Fibroblast of villous mesenchyme (primary cell): Measurements from ENCODE around the gene HHAT. TPM values are rescaled to one million over a fixed set of nuclear protein-coding genes. Genes with fewer than 3 reads are reported as not detected.

ENCODE experiments used
- DNase-seq: peaks from one replicate; pipeline ENCODE4 v3.0.0-alpha.2; 2010; ENCODE audit warnings: low read depth
- H3K4me3 ChIP-seq: 2 replicates; pipeline ENCODE4 v1.5.1; 2011; ENCODE audit warnings: low read depth, mild to moderate bottlenecking, low read length
- CTCF ChIP-seq: IDR thresholded peaks from 2 replicates; pipeline ENCODE4 v1.5.1; 2012; ENCODE audit warnings: low read depth, mild to moderate bottlenecking, low read length; ENCODE audit not compliant: insufficient read depth
- total RNA-seq: library from RNA; depleted of rRNA; stranded (reverse); fragments of >200 nt; gene quantifications from 2 replicates; pipeline ENCODE4 v1.2.3, GENCODE V29; 2012

HHAT gene
- total RNA-seq, 1 donor: 15.1 TPM

DNA sequence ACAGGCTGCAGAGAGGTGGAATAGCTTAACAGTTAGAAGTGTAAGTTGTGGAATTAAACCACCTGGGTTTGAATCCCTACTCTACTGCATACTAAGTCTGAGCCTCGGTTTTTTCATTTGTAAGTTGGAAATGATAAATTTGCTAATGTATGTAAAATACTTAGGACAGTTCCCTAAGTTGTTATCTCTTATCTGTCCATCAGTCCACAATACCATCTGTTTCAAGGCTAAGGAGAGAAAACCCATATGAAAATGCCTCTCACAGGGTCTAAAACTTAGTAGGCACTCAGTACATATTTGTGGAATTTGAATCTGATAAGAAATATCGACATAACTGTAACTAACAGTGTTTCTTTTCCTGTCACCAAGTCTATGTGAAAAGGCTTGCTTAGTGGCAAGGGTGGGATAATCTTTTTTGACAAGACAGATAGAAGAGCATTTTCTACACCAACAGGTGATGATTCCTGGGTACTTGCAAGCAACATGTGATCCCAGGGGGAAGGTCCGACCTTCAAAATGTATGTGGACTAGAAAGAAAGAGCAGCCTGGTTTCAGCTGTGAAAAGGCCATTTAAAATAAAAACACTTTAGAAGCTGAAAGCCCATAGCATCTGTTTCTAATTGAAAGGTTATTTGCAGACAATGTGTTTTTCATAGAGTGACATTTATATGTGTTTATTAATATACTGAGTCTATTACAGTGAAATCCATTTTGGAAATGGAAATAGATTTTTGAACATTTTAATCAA lies 202.9 kb downstream of the HHAT start:
- no peak for TF ChIP-seq CTCF
- DNase-seq: no peak

GRCh38 chr1:210532223-210532598 lies 203.5 kb downstream of the HHAT start:
- no peak for DNase-seq
- TF ChIP-seq CTCF: no peak
- H3K4me3 ChIP-seq: no peak overlapping the region

More for the DNA sequence above, 202.9 kb downstream of the HHAT start:
- H3K4me3 ChIP-seq: no peak overlapping the region

GRCh38 chr1:210535761-210536160 lies 207.1 kb downstream of the HHAT start:
- no peak for TF ChIP-seq CTCF
- DNase-seq: no peak

DNA sequence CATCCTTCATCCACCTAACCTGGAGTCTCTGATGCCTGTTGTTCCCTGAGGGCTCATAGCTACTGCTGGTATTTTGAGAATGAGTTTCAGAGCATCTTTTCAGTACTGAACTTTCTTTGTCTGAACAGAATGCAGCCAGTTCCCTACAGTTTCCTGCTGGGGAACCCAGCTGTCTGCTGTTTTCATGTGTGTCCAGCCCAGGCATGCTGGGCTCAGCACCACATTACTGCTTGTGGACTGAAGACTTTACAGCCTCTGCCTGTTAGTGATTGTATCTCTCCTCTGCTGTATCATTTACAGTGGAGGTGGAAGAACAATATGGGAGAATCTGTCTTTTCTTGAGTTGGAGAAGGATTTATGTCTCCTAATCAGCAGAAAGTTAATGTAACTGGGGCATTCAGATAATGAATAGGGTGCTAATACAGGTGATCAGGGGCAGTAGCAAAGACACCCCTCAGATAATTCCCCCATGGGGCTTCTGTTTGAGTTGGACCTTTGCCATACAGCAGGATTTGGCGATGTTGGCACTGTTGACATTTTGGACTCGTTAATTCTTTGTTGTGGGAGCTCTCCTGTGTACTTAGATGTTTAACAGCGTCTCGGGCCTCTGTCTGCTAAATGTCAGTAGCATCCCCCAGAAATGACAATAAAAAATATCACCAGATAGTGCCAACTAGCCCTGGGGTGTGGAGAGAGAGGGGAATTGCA lies 207.7 kb downstream of the HHAT start:
- DNase-seq: no peak
- no peak overlapping the region for H3K4me3 ChIP-seq
- no peak for TF ChIP-seq CTCF

More at GRCh38 chr1:210535761-210536160, 207.1 kb downstream of the HHAT start:
- no peak overlapping the region for H3K4me3 ChIP-seq

- no peak for TF ChIP-seq CTCF
- no peak overlapping the region for H3K4me3 ChIP-seq
- no peak for DNase-seq
These were observed 211.6 kb downstream of the HHAT start for GRCh38 chr1:210540288-210540687.

DNA sequence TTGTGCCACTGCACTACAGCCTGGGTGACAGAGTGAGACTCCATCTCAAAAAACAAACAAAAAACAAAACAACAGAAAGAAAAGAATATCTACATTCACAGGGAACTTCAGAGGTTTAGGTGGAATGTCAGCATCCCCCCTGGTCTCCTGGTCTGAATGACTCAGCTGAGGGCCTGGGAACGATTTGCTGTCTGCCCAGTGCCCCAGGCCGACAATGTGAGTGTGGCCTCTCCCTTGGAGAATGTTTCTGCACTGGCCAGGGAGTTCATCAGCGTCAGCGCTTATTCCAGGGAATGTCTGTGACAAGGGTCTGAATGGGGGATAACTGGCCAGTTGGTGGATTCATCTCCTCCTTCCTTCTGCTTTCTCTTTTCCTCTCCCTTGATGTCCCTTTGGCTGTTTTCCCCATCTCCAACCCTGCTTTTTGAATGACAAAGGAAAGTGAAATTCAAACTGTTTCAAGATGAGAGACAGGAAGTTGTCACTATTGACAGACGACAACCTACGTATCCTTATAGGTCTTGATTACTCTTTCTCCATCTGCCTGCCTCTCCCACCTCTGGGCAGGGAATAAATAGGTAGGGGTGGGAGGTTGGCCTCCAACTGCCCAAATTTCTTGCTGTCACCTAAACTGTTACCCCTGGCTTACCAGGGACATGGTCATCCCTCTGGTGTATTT lies 213.1 kb downstream of the HHAT start:
- TF ChIP-seq CTCF: no peak
- DNase-seq: no peak
- H3K4me3 ChIP-seq: no peak overlapping the region
